SK-N-SH treated with all-trans-retinoic acid at 6 μM for 48 hours (cell line): Measurements from ENCODE around the gene PLEKHJ1.

ENCODE experiments used
- ATAC-seq: fragments of 200-7000 bp; cut with Tn5 transposase; 3 replicates; pipeline ENCODE4 v1.9.1; 2020; ENCODE audit warnings: mild to moderate bottlenecking, moderate library complexity
- ARNTL ChIP-seq: fragments of 450-650 bp; formaldehyde crosslinking; IDR thresholded peaks from 2 replicates; pipeline ENCODE4 v1.5.0; 2020; ENCODE audit warnings: low read depth, mild to moderate bottlenecking, moderate library complexity, borderline replicate concordance
- BACH2 ChIP-seq: fragments of 250-450 bp; sonication (Bioruptor Pico); IDR thresholded peaks from 2 replicates; pipeline ENCODE4 v1.9.0; 2021; ENCODE audit warnings: mild to moderate bottlenecking, borderline replicate concordance
- CREB5 ChIP-seq: fragments of 250-450 bp; sonication (Bioruptor Pico); IDR thresholded peaks from 2 replicates; pipeline ENCODE4 v1.5.1; 2020; ENCODE audit warnings: low read depth, mild to moderate bottlenecking, moderate library complexity
- CSDC2 ChIP-seq: fragments of 250-450 bp; sonication (Bioruptor Pico); IDR thresholded peaks from 2 replicates; pipeline ENCODE4 v1.5.0; 2020; ENCODE audit warnings: mild to moderate bottlenecking, moderate library complexity
- GLIS3 ChIP-seq: fragments of 250-450 bp; sonication (Bioruptor Pico); IDR thresholded peaks from 2 replicates; pipeline ENCODE4 v1.5.0; 2020; ENCODE audit warnings: mild to moderate bottlenecking, moderate library complexity
- ISL1 ChIP-seq: fragments of 250-450 bp; sonication (Bioruptor Pico); IDR thresholded peaks from 2 replicates; pipeline ENCODE4 v2.1.2; 2022; ENCODE audit warnings: mild to moderate bottlenecking, moderate library complexity
- OSR1 ChIP-seq: fragments of 250-450 bp; sonication (Bioruptor Pico); IDR thresholded peaks from 2 replicates; pipeline ENCODE4 v1.8.0; 2022; ENCODE audit warnings: moderate library complexity, mild to moderate bottlenecking, inconsistent platforms
- PATZ1 ChIP-seq: fragments of 250-450 bp; sonication (Bioruptor Pico); IDR thresholded peaks from 2 replicates; pipeline ENCODE4 v1.8.0; 2020; ENCODE audit warnings: mild to moderate bottlenecking, moderate library complexity, borderline replicate concordance
- RARB ChIP-seq: fragments of 250-450 bp; sonication (Bioruptor Pico); IDR thresholded peaks from 2 replicates; pipeline ENCODE4 v1.8.0; 2021; ENCODE audit warnings: mild to moderate bottlenecking, moderate library complexity
- SNAI2 ChIP-seq: fragments of 250-450 bp; sonication (Bioruptor Pico); IDR thresholded peaks from 2 replicates; pipeline ENCODE4 v1.5.0; 2020; ENCODE audit warnings: mild to moderate bottlenecking, moderate library complexity
- TCF4 ChIP-seq: fragments of 250-450 bp; sonication (Bioruptor Pico); IDR thresholded peaks from 2 replicates; pipeline ENCODE4 v1.8.0; 2021; ENCODE audit warnings: mild to moderate bottlenecking, moderate library complexity, borderline replicate concordance
- TOX ChIP-seq: fragments of 250-450 bp; sonication (Bioruptor Pico); IDR thresholded peaks from 2 replicates; pipeline ENCODE4 v1.8.0; 2021; ENCODE audit warnings: mild to moderate bottlenecking, moderate library complexity, borderline replicate concordance
- ZC3H10 ChIP-seq: fragments of 250-450 bp; sonication (Bioruptor Pico); IDR thresholded peaks from 2 replicates; pipeline ENCODE4 v1.5.1; 2021; ENCODE audit warnings: mild to moderate bottlenecking, moderate library complexity
- ZFP30 ChIP-seq: fragments of 450-650 bp; formaldehyde crosslinking; IDR thresholded peaks from 2 replicates; pipeline ENCODE4 v1.5.0; 2022; ENCODE audit warnings: mild to moderate bottlenecking, moderate library complexity
- ZNF565 ChIP-seq: fragments of 450-650 bp; formaldehyde crosslinking; conservative IDR thresholded peaks from 2 replicates; pipeline ENCODE4 v1.5.0; 2020; ENCODE audit warnings: low read depth, mild to moderate bottlenecking, moderate library complexity
- TF ChIP-seq, protein P1 (sequence below): fragments of 250-450 bp; sonication (Bioruptor Pico); IDR thresholded peaks from 2 replicates; pipeline ENCODE4 v1.5.1; 2021; ENCODE audit warnings: mild to moderate bottlenecking, moderate library complexity
- TF ChIP-seq, protein P2 (sequence below): fragments of 250-450 bp; sonication (Bioruptor Pico); IDR thresholded peaks from 2 replicates; pipeline ENCODE4 v1.8.0; 2021; ENCODE audit warnings: low read depth, mild to moderate bottlenecking, moderate library complexity, borderline replicate concordance

Gene PLEKHJ1

DNA sequence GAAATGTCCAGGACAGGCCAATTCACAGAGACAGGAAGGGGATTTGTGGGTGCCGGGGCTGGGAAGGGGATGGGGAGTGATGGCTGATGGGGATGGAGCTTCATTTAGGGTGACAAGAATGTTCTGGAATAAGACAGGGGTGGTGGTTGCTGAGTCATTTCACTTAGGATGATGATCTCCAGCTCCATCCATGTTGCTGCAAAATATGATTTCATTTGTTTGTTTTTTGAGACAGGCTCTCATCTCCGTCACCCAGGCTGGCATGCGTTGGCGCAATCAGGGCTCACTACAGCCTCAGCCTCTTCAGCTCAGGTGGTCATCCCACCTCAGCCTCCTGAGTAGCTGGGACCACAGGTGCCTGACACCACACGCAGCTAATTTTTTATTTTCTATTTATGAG is 23.2 kb upstream of the PLEKHJ1 start (continued):
- TF ChIP-seq RARB (CRISPR knock-in tag), result no peak
- no peak for TF ChIP-seq OSR1 (CRISPR knock-in tag)
- TF ChIP-seq BACH2, result no peak

GRCh38 chr19:2255982-2256685 is 20.0 kb upstream of the PLEKHJ1 start, which contains the start of gene JSRP1:
Gene JSRP1, minus strand, starts transcription at chr19:2256417. Its CDS starts 1,103 bp downstream, at chr19:2255314.
- TF ChIP-seq ZFP30 (no peak), ISL1 (CRISPR knock-in tag) (no peak), ZC3H10 (CRISPR knock-in tag) (no peak), RARB (CRISPR knock-in tag) (no peak), OSR1 (CRISPR knock-in tag) (no peak), ZNF565 (CRISPR knock-in tag) (no peak), TOX (no peak), ARNTL (CRISPR knock-in tag) (no peak)
- TF ChIP-seq, protein P1, sequence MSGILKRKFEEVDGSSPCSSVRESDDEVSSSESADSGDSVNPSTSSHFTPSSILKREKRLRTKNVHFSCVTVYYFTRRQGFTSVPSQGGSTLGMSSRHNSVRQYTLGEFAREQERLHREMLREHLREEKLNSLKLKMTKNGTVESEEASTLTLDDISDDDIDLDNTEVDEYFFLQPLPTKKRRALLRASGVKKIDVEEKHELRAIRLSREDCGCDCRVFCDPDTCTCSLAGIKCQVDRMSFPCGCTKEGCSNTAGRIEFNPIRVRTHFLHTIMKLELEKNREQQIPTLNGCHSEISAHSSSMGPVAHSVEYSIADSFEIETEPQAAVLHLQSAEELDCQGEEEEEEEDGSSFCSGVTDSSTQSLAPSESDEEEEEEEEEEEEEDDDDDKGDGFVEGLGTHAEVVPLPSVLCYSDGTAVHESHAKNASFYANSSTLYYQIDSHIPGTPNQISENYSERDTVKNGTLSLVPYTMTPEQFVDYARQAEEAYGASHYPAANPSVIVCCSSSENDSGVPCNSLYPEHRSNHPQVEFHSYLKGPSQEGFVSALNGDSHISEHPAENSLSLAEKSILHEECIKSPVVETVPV (CRISPR knock-in tag), result no peak
- TF ChIP-seq, all 23 proteins: peak for 0
- peak; percentile 71 for ATAC-seq

- no peak for ATAC-seq
- TF ChIP-seq GLIS3 (CRISPR knock-in tag), result no peak
- TF ChIP-seq, protein P2, sequence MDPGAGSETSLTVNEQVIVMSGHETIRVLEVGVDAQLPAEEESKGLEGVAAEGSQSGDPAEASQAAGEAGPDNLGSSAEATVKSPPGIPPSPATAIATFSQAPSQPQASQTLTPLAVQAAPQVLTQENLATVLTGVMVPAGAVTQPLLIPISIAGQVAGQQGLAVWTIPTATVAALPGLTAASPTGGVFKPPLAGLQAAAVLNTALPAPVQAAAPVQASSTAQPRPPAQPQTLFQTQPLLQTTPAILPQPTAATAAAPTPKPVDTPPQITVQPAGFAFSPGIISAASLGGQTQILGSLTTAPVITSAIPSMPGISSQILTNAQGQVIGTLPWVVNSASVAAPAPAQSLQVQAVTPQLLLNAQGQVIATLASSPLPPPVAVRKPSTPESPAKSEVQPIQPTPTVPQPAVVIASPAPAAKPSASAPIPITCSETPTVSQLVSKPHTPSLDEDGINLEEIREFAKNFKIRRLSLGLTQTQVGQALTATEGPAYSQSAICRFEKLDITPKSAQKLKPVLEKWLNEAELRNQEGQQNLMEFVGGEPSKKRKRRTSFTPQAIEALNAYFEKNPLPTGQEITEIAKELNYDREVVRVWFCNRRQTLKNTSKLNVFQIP (CRISPR knock-in tag), result no peak
- no peak for TF ChIP-seq RARB (CRISPR knock-in tag)
These were observed 19.1 kb upstream of the PLEKHJ1 start for GRCh38 chr19:2255112-2255845.

- no peak for TF ChIP-seq ISL1 (CRISPR knock-in tag)
- TF ChIP-seq ZC3H10 (CRISPR knock-in tag), result no peak
- TF ChIP-seq CSDC2, result no peak
- TF ChIP-seq TOX, result no peak
- no peak for TF ChIP-seq PATZ1
- TF ChIP-seq OSR1 (CRISPR knock-in tag), result no peak
- no peak for TF ChIP-seq TCF4 (CRISPR knock-in tag)
- TF ChIP-seq CREB5, result no peak
- TF ChIP-seq, protein P1 (CRISPR knock-in tag), result no peak
- no peak for TF ChIP-seq BACH2
- no peak for TF ChIP-seq SNAI2 (CRISPR knock-in tag)
- ATAC-seq, result no peak
These were observed 18.1 kb upstream of the PLEKHJ1 start for GRCh38 chr19:2254064-2254872.
